GM12874 (cell line): ENCODE data around the gene GATD1.

Experiments used
- CTCF ChIP-seq: IDR thresholded peaks from 2 replicates; pipeline ENCODE4 v1.5.1; 2011; ENCODE audit warnings: low read depth, mild to moderate bottlenecking, control low read depth, low read length, moderate library complexity; ENCODE audit not compliant: insufficient read depth

The GATD1 gene

GRCh38 chr11:726278-727220 is 50.7 kb downstream of the GATD1 start:
- no peak for TF ChIP-seq CTCF

GRCh38 chr11:725624-726202 is 51.6 kb downstream of the GATD1 start:
- TF ChIP-seq CTCF = no peak

- TF ChIP-seq CTCF = no peak
Measured at GRCh38 chr11:724778-725386, 52.4 kb downstream of the GATD1 start.

- no peak for TF ChIP-seq CTCF
Measured at GRCh38 chr11:724049-724777, 53.1 kb downstream of the GATD1 start.

- peak; percentile 45; the same call in 1 of the 2 replicates for TF ChIP-seq CTCF
Measured at GRCh38 chr11:723120-723883, 54.0 kb downstream of the GATD1 start.

- TF ChIP-seq CTCF = no peak
Measured at GRCh38 chr11:722346-722811, 54.9 kb downstream of the GATD1 start.
